ENCODE measurements around the gene TRAIP.
A peak's percentile ranks its signal among the peaks of the same experiment; 100 is the strongest.
"Not testable (repeated sequence)": the region's sequence is repeated elsewhere in the genome, so short reads cannot be mapped to it uniquely, and the experiment has no call there.

The TRAIP gene

DNA sequence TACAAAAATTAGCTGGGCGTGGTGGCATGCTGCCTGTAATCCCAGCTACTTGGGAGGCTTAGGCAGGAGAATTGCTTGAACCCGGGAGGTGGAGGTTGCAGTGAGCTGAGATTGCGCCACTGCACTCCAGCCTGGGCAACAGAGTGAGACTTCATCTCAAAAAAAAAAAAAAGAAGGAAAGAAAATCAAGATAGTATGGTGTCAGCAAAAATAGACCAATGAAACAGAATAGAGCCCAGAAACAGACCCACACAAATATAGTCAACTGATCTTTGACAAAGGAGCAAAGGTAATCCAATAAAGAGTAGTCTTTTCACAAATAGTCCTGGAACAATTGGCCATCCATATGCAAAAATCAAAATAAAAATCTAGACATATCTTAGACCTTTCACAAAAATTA lies 33.2 kb downstream of the TRAIP start:
- DNase-seq (ENCODE audit: low read depth in 2 of 2), result not testable (repeated sequence)

DNA sequence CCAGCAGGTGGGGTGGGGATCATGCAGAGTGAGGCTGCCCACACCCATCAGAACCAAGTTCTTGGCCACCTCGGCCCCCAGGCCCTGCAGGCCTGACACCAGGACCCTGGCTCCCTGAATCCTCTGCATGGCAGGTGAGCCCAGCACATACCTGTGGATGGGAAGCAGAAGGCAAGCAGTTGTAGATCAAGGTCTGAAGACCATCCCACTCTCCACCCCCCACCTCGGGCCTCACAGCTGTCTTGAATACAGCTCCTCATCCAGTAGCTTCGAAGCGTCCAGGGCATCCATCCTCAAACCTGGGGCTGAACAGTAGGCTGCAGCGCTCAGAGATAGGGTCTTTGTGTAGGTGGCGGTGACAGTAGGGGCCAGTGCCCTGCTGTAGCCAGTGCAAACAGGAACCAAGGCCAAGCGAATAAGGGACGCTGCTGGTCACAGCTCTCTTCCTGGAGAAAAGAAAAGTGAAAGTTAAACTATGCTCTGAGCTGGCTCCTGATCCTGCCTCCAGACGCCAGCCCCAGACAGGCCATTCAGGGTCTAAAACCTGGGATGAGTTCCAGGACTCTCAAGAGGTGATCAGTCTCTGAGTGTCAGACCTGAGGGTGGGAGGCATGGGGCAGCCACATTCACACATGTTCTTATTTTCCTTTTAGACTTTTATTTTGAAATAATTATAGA lies 42.7 kb downstream of the TRAIP start, which contains the start of gene UBA7:
UBA7 (minus strand) TSS at position 457 of the 678 bp plus-strand sequence; CDS start at position 291, 166 bp downstream.
- DNase-seq (ENCODE audit: low read depth in 2 of 2), result no peak

DNA sequence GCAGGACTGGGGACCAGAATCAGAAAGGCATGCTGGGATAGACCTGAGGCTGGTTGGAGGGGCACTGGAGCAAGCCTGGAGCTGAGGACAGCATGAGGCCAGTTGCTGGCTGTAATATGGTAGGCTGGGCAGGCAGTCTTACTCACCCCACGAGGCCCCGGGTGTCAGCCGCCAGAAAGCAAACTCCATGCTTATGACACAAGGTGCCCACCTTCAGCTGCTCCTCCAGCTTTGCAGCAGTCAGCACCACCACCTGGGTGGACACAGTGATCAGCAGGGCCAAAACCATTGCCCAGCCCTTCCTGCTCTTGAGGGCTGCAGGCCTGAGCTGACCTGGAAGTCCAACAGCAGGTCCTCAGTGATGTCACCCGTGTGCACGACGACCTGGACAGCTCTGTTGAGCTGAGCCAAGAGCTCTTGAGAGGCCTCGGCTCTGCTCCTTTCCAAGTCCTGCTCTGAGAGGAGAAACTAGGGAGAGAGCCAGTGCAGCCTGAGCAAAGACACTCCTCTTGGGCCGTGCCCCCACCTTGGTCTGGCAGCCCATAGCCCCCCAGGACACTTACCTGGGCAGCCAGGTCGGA lies 43.4 kb downstream of the TRAIP start:
- DNase-seq (ENCODE audit: low read depth in 2 of 2), result no peak

DNA sequence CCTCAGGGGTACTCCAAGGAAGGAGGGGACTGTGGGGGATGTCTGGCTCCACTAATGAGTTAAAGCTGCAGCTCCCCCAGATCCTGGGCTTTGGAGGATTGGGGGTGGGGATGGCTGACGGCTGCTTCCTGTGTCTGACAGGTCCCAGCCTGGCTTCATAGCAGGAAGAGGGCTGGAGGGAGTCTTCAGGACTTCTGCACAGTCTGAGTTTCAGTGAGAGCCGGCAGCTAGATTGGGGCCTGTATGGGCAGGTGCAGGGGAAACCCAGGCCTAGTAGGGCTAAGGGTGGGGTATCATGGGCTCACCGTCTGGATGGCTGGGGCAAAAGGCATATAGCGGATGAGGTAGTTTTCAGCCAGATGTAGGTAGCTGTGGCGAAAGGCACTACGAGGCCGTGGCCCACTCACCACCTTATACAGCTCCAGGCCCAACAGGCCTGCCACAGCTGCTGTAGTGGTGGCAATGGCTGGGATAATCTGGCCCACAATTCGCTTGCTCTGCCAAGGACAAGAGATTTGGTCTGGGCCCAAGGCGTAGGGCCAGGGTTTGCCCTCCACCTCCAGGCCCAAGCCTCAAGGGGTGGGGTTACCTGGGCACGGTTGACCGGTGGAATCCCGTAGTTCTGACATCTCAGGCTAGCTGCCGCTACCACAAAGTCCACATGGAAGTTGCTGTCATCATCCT lies 48.8 kb downstream of the TRAIP start:
- no peak for DNase-seq (ENCODE audit: low read depth in 2 of 2)

DNA sequence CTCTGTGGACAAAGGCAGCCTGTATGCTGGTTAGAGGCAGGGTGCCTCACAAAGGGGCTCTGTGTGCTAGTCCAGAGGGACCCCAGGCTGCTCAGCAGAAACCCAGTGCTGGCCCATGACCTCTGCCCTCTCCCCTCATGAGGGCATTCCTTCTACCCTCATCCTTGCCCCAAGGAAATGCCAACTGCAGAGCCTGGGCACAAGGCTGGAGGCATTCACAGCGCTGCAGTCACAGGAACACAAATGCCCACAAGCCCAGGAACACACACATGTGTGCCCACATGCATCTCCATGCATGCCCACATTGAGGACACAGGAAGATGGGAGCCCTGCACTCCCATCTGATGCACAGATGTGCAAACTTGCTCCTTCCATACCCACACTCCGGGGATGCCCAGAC lies 49.5 kb downstream of the TRAIP start:
- DNase-seq (ENCODE audit: low read depth in 2 of 2), result no peak

DNA sequence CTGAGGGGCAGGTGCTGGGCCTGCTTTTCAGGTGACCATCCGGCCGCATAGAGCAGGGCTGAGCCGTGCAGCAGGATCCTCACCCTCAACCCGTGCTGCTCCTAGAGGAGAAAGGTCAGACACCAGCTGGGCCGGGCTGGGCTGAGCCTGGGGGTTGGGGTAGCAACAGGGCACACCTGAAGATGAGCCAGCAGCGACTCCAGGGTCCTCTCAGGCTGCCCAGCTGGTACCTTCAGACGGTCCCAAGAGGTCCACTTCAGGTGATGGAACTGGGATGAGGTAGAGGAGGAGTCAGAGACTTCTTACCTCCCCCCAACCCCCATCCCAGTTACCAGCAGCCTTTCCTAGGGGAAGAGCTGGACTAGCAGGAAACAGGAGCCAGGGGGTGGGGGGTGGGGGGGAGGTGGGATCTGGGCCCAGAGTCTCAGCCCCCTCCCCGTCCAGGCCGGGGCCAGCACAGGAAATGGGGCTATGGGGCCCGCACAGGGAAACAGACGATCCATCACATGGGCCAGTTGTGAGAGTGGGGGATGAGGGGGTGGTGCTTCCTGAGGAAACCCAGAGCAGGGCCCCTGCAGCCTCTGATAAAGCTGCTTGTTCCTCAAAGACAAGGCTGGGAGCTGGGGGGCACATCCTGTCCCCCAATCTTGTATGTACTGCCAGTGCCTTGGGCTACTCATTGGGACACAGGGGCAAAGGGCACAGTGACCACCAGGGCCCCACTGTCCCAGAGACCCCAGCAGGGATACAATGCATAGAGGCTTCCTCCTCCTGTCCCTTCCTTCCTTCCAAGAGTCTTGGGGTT lies 50.3 kb downstream of the TRAIP start:
- DNase-seq (ENCODE audit: low read depth in 2 of 2), result no peak

DNA sequence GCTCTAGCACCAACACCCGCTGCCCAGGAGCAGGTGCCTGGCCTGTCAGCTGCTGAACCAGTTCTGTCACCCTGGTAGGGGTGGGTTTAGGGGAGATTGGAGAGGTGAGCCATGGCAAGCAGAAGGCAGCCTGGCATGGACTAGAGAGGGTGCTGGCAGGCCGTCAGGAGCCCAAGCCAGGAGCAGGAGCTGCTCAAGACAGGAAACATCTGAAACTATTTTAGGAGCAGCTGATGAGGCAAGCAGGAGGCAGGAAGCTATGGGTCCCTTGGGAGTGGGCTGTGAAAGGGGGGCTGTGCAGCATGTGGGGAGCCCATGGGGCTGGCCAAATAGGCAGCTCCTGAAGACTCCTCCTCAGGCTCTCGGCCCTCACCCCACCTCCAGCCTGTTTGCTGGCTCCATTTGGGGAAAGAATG lies 51.0 kb downstream of the TRAIP start:
- DNase-seq (ENCODE audit: low read depth in 2 of 2), result no peak

DNA sequence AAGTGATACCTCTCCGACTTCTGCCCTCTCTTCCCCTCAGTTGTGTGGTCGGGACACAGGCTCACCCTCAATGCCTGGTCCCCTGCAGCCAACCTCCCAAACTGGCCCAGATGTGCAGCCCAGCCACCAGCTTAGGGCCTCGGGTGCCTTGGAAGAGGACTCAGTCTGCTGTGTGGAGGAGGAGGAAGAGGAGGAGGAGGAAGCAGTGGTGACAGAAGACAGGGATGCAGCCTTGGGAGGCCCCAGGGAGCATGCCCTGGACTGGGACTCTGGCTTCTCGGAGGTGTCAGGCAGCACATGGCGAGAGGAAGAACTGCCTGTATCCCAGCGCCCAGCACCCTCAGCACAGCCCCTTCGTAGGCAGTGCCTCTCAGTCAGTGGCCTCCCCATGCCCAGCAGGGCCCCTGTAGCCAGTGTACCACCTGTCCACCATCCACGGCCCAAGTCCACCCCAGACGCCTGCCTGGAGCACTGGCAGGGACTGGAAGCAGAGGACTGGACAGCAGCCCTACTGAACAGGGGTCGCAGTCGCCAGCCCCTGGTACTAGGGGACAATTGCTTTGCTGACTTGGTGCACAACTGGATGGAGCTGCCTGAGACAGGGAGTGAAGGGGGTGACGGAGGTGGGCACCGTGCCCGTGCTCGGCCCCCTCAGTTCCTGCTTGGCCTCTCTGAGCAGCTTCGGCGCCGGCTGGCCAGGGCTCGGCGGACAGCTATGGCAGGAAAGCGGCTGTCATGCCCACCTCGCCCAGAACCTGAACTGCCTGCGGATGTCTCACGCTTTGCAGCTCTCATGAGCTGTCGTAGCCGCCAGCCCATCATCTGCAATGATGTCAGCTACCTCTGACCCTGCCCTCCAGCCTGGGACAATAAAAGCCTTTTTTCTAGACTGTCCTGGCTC lies 52.0 kb downstream of the TRAIP start:
- DNase-seq (ENCODE audit: low read depth in 2 of 2), result no peak

DNA sequence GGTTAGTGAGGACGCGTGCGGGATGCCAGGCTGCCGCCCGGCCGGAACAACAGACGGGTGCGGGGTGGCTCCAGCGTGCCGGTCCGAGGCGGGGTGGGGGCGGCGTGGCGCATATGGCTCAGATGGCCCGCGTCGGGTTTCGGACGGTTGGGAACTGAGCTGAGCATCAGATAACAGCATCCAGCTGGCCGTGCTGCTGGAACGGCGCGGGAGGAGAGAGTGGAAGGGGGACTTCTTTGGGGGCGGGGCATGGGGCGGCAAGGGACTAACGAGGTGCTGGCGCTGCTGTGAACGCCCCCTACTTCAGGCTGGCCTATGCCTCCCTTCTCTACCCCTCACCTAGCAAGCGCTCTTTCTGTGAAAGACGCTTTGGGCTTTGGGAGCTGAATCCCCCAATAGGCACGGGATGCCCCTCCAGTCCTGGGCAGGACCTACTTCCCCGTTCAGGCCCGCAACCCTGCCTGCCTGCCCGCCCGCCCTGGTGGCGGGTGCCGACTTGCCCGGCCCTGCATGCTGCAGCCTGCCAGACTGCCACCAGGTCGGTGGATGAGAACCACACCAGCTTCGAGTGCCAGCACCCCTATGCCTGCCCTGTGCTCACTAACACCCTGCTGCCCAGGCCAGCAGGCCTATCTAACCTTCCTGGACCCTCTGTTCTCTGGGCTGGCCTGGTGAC lies 52.8 kb downstream of the TRAIP start:
- no peak for DNase-seq (ENCODE audit: low read depth in 2 of 2)

DNA sequence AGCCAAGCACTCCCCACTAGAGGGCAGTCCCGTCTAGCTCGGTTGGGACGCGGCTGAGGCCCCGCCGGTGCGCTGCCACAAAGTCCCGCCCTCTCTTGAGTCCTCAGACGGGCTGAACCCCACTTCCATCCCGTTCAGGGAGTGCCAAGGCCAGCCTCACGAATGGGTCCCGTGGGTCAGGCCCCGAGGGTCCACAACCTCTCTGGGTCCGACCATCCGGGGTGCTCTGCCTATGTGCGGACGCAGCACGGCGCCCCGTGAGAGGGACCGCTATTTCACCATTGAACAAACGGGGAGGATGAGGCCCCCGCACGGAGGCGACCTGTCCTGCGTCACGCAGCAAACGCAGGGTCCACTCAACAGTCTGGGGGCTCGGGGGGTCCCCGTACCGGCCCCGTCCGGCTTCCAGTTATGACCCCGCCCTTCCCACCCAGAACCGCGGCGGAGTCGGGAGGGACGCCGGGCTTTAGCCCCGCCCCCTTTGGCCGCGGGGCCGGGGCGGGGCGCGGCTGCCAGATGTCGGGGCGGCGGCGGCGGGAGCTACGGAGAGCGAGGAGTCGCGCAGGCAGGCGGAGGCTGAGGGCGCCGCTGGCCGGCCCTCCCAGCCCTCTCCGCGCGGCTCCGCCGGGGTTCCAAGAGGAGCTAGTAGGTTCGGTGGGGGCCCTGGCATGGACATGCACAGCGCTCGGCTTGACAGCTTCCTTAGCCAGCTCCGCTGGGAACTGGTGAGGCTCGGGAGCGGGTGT lies 53.5 kb downstream of the TRAIP start, which contains the start of gene INKA1:
INKA1 (plus strand) TSS at position 543 of the 746 bp plus-strand sequence; CDS start at position 675, 132 bp downstream.
- peak; percentile 75 to 79 for DNase-seq (ENCODE audit: low read depth in 2 of 2)

DNA sequence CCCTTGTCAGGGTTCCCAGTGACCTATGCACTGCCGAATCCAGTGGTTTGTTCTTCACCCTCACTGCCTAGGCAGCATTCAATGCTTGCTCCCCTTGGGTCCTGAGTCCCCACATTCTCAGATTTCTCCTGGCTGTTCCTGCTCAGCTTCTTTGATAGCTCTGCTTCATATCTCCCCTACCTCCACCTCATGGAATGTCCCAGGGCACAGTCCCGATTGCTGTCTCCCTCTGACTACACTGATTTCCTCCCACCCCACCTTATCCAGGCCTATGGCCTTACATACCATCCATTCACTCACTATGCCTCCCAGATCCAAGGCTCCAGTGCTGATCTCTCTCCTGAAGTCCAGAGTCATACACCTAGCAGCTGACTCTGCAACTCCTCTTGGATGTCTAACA lies 55.2 kb downstream of the TRAIP start:
- no peak for DNase-seq (ENCODE audit: low read depth in 2 of 2)

DNA sequence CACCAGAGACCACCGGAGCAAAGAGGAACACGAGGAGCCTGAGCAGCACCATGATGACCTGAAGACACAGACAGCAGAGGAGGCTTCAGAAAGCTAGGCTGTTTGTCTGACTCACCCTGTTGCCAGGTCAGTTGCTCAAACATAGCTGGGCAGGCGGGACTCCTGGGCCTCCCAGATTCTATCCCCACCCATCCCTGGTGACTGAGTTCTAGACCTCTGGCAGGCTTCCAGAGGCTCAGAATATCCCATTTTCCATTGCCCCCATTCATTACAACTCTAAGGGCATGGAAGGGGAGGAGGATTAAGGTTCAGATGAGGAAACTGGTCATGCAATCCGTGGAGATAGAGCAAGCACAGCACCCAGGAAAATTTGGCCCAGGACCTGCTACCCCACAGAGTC lies 56.6 kb downstream of the TRAIP start, which contains the start of gene CDHR4:
CDHR4 (minus strand) TSS at position 113 of the 400 bp plus-strand sequence; CDS start at position 52, 61 bp downstream.
- DNase-seq (ENCODE audit: low read depth in 2 of 2), result no peak

DNA sequence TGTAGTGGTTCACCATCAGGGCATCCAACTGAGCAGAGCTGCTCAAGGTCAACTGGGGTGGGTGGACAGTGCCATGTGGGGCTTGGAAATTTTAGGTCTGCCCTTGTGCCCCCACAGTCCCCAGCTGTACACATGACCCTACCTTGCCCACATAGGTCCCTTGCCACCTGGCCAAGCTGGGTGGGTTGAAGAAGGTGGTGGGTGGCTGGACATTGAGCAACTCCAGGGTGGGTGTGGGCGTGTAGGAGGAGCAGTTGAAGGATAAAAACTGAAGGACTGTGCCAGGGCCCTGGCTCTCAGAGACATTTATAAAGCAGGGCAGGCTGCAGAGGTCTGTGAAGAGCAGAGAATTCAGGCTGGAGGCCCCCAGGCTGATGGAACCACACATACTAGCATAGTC lies 57.3 kb downstream of the TRAIP start:
- DNase-seq (ENCODE audit: low read depth in 2 of 2), result no peak

DNA sequence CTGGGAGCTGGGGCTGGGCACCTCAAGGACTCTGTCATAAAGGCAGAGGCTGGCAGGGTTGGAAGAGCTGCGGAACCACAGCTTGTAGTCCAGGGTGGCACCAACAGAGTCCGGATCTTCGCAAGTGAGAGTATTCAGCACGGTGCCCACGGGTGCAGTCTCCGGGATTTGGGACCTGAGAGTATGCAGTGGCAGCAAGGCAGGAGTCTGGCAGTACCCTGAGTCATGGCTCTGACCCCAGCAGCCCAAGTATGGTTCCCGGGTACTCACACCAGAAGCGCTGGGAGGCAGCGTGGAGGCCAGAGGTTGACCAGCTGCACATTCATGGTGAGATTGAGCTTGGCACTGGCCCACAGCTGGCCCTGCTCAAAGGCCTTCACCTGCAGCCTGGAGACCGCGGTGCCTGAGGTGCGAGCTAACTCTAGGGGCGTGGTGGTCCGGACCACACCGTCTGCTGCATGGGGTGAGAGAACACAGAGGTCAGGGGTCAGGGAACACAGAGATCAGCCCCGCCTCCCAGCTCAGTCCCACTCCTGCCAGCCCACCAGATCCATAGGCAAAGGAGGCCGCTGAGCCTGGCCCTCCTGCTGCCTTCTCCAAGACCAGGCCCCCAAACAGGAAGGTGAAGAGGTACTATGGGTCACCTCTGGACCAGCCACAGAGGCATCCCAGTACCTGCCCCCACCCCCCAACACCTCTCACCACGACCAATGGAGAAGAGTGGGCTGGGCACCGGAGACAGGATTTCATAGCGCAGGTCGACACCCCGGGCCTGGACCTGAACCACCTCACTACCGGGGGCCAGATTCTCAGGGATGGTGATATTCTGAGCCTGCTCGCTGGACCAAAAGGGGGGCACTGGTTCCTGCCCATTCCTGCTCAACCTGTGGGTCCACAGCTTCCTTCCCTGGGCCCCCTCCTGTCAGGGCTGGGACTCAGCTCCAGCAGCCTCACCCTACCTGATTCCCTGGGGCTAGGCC lies 61.1 kb downstream of the TRAIP start:
- no peak for DNase-seq (ENCODE audit: low read depth in 2 of 2)

DNA sequence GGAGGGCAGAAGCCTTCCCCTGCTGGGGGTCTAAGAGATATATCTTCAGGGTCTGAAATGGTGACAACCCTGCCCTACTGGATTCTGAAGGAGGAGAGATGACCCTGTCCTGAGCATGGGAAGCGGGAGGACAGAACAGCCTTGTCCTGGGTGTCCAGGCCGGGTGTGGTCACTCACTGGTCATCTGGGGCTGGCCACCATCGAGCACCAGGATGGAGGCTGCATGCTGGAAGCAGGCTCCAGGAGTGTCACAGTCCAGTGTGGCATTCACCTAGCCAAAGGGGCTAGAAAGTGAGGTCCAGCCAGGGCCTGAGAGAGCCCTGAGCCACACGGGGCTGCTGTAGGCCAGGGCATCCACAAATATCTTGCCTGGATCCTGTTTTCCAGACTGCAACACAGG lies 61.9 kb downstream of the TRAIP start:
- DNase-seq (ENCODE audit: low read depth in 2 of 2), result no peak

DNA sequence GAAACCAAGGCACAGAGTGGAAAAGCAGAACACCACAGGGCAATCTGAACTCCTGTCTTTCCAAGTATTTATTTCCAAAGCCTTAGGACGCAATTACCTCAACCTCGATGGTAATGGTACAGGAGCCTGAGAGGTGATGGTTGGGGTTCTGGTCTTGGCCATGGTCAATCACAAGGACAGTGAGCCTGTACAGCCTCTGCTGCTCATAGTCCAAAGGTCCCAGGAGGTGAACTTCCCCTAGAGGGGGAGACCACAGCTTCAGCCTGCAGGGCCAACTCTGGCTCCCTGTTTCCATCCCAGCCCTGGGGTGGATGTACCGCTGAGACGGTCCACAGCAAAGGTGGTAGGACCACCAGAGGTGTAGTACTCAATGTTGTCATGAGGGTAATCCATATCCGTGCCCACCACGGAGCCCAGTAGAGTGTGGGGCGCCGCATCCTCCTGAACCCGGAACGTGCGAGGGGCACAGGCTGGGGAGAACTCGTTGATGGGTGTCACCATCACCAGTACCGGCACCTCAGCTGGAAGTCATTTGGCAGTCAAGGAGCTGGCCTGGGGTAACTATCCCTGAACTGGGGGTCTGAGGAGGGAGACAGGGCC lies 62.8 kb downstream of the TRAIP start:
- no peak for DNase-seq (ENCODE audit: low read depth in 2 of 2)

DNA sequence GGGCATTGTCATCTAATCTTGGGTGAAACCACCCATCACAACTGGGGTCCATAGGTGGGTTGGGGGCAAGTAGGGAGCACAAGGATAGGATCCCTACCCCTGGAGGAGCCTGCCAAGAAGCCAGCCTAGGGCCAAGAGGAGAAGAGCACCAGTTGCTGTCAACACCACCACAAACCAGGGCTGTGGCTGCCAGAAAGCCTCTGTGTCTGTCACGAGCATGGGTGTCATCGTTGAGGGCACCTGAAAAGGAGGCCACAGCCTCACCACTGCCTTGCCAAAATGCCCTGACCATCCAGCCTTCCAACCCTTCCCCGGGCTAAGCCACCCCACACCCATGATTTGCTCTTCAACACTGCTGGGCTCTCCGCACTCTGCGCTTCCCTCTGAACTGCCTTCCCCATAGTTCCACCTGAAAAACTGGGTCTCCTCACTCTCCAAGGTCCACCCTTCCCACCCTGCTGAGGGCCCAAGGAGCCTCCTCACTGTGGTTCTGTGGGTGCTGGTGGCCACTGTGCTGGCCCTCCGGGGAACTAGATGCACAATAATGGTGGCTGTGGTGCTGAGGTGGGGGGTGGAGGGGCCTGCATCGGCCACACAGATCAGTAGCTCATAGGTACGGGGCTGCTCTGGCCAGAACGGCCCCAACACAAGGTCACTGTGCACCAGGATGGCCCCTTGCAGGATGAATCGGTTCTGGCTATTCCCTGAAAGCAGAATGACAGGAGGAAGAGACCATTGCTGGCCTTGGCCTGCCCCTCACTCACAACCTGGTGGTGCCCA lies 63.8 kb downstream of the TRAIP start:
- no peak for DNase-seq (ENCODE audit: low read depth in 2 of 2)
